Activated CD8-positive, alpha-beta T cell treated with anti-CD3 and anti-CD28 coated beads for 36 hours (primary cell): Measurements from ENCODE around the gene KCNH6. TPM values are rescaled to one million over a fixed set of nuclear protein-coding genes. Genes with fewer than 3 reads are reported as not detected.

Experiments used
- ATAC-seq: fragments of 200-7000 bp; cut with Tn5 transposase; one replicate; pipeline ENCODE4 v1.10.0; 2021; ENCODE audit warnings: mild to moderate bottlenecking, moderate library complexity
- CTCF ChIA-PET: fragments of 350-600 bp; sonication (Branson Sonifier 250); formaldehyde crosslinking; loops from one replicate; lab custom pipeline; 2021; ENCODE audit warnings: antibody characterized with exemption; lab: Charles Lee
- POLR2A ChIA-PET: fragments of 350-600 bp; sonication (Branson Sonifier 250); formaldehyde crosslinking; loops from one replicate; lab custom pipeline; 2021; ENCODE audit warnings: antibody characterized with exemption; lab: Charles Lee
- DNase-seq: peaks from one replicate; pipeline ENCODE4 v3.0.0-alpha.2; 2020
- H3K27ac Mint-ChIP-seq: one replicate; pipeline ENCODE4 v1.8.0; 2021; ENCODE audit warnings: mild to moderate bottlenecking, mixed read lengths
- H3K27me3 Mint-ChIP-seq: one replicate; pipeline ENCODE4 v1.8.0; 2021; ENCODE audit warnings: mixed read lengths
- H3K36me3 Mint-ChIP-seq: one replicate; pipeline ENCODE4 v1.8.0; 2021; ENCODE audit warnings: low read depth, mixed read lengths
- H3K4me1 Mint-ChIP-seq: one replicate; pipeline ENCODE4 v1.8.0; 2021; ENCODE audit warnings: low read depth, mixed read lengths
- H3K4me3 Mint-ChIP-seq: one replicate; pipeline ENCODE4 v1.8.0; 2021; ENCODE audit warnings: mild to moderate bottlenecking, moderate library complexity, mixed read lengths
- H3K9me3 Mint-ChIP-seq: one replicate; pipeline ENCODE4 v1.8.0; 2021; ENCODE audit warnings: mixed read lengths
- intact Hi-C: fragments of 100-400 bp; cut with micrococcal nuclease; formaldehyde crosslinking; loops from one replicate; pipeline ENCODE4 v1.10.0; 2022
- total RNA-seq, 2 experiments: library from RNA; stranded (reverse); gene quantifications; one replicate each; pipeline ENCODE4 v1.2.3, GENCODE V29; 2021
- TF ChIP-seq, protein P1 (sequence below): fragments of 200-600 bp; IDR thresholded peaks from one replicate; pipeline ENCODE4 v1.8.0; 2022; ENCODE audit warnings: antibody characterized with exemption, mild to moderate bottlenecking

Gene KCNH6
- total RNA-seq, 2 experiments from 2014 or later = not detected

DNA sequence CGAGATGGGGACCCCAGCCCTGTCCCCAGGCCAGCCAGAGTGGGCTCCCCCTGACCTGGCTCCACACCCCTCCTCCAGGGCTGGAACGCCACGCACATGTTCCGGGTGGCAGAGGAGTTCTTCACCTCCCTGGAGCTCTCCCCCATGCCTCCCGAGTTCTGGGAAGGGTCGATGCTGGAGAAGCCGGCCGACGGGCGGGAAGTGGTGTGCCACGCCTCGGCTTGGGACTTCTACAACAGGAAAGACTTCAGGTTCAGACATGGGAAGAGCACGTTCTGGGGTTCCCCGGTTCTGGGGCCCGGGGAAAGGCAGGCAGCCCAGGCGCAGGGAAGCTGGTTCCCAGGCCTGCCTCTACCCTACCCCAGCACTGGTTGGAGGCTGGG, 41.7 kb upstream of the KCNH6 start:
- peaks cover 10% of the 10 kb centered on the region for H3K4me1 Mint-ChIP-seq
- H3K27me3 Mint-ChIP-seq = peaks cover 14% of the 10 kb centered on the region
- ChIA-PET POLR2A (no interaction called here), CTCF (interaction anchor here (3.7 to 8.0 kb wide), 3 partner anchors 33 to 131 kb away, joined by 17 to 231 read pairs (median 33); no protein-coding TSS in a partner anchor)
- TF ChIP-seq, protein P1, sequence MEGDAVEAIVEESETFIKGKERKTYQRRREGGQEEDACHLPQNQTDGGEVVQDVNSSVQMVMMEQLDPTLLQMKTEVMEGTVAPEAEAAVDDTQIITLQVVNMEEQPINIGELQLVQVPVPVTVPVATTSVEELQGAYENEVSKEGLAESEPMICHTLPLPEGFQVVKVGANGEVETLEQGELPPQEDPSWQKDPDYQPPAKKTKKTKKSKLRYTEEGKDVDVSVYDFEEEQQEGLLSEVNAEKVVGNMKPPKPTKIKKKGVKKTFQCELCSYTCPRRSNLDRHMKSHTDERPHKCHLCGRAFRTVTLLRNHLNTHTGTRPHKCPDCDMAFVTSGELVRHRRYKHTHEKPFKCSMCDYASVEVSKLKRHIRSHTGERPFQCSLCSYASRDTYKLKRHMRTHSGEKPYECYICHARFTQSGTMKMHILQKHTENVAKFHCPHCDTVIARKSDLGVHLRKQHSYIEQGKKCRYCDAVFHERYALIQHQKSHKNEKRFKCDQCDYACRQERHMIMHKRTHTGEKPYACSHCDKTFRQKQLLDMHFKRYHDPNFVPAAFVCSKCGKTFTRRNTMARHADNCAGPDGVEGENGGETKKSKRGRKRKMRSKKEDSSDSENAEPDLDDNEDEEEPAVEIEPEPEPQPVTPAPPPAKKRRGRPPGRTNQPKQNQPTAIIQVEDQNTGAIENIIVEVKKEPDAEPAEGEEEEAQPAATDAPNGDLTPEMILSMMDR = no peak
- ATAC-seq = no peak
- intact Hi-C loops = no loop called here
- DNase-seq = no peak
- H3K36me3 Mint-ChIP-seq = no peaks in the 10 kb centered on the region
- no peaks in the 10 kb centered on the region for H3K9me3 Mint-ChIP-seq
- H3K4me3 Mint-ChIP-seq = no peak overlapping the region
- H3K27ac Mint-ChIP-seq = no peak overlapping the region

DNA sequence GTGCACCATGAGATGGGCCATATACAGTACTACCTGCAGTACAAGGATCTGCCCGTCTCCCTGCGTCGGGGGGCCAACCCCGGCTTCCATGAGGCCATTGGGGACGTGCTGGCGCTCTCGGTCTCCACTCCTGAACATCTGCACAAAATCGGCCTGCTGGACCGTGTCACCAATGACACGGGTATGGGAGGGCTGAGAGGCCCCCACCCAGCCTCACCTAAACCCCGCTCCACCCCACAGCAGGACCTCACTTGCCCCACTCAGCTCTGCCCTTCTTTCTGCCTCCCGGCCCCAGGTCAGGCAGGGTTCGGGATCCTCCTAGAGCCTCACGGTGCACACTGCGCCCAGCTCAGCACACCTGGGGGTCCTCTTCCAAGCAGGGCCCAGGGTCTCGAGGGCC, 40.6 kb upstream of the KCNH6 start:
- Mint-ChIP-seq H3K9me3 (no peaks in the 10 kb centered on the region), H3K36me3 (no peaks in the 10 kb centered on the region), H3K4me1 (peaks cover 8% of the 10 kb centered on the region), H3K27ac (no peak overlapping the region), H3K4me3 (no peak overlapping the region), H3K27me3 (peaks cover 11% of the 10 kb centered on the region)
- intact Hi-C loops = no loop called here
- POLR2A ChIA-PET = no interaction called here
- DNase-seq (no peak), ATAC-seq (no peak)
- TF ChIP-seq, protein P1 = no peak
- CTCF ChIA-PET = interaction anchor here (8.0 kb wide), 1 partner anchor 55 kb away, joined by 231 read pairs; no protein-coding TSS in a partner anchor

DNA sequence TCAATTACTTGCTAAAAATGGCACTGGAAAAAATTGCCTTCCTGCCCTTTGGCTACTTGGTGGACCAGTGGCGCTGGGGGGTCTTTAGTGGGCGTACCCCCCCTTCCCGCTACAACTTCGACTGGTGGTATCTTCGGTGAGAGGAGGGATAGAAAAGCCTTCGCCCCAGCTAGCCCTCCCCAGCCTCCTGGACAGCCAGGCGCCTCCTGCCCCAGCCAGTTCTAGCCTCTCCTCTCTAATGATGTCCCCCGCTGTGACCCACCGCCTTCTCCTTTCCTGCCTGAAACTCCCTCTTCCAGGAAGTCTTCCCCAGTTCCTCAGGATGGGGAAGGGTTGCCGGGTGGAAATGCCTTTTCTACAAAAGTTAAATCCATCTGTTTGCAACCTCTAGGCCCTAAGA, 40.1 kb upstream of the KCNH6 start:
- POLR2A ChIA-PET = no interaction called here
- intact Hi-C loops = no loop called here

DNA sequence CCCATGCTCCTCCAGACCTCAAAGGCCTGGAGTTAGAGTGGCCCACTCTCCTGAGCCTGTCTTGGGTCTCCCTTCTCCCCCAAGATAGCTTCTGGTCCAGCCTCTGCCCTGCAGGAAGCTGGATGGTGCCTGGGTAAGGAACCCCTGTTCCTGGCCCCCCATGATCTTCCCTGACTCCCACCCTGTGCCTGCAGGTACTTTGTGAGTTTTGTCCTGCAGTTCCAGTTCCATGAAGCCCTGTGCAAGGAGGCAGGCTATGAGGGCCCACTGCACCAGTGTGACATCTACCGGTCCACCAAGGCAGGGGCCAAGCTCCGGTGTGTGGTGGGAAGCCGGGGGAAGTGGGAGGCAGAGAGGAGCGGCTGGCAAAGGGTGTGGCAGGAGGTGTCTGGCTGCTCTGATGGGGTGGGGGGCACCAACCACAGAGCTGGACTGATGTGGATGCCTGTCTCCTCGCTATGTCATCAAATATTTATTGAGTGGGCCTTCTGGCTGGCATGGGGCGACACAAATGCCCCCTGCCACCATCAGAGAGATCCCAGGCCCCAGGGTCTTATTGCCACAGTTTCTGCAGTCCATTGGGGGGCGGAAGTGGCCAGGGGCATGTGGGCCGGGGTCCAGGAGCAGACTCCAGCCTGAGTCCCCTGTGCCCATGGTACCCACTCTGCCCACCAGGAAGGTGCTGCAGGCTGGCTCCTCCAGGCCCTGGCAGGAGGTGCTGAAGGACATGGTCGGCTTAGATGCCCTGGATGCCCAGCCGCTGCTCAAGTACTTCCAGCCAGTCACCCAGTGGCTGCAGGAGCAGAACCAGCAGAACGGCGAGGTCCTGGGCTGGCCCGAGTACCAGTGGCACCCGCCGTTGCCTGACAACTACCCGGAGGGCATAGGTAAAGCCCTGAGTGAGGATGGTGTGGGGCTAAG, 39.2 kb upstream of the KCNH6 start:
- Mint-ChIP-seq H3K4me3 (no peak overlapping the region), H3K27ac (no peak overlapping the region), H3K27me3 (peaks cover 1% of the 10 kb centered on the region), H3K4me1 (peaks cover 2% of the 10 kb centered on the region), H3K36me3 (no peaks in the 10 kb centered on the region), H3K9me3 (no peaks in the 10 kb centered on the region)
- CTCF ChIA-PET = interaction anchor here (8.0 kb wide), 1 partner anchor 56 kb away, joined by 231 read pairs; no protein-coding TSS in a partner anchor
- TF ChIP-seq, protein P1 = no peak
- ATAC-seq (no peak), DNase-seq (no peak)
- intact Hi-C loops = no loop called here
- POLR2A ChIA-PET = no interaction called here

More for the DNA sequence above, 40.1 kb upstream of the KCNH6 start:
- Mint-ChIP-seq H3K4me1 (peaks cover 4% of the 10 kb centered on the region), H3K4me3 (no peak overlapping the region), H3K27me3 (peaks cover 5% of the 10 kb centered on the region), H3K9me3 (no peaks in the 10 kb centered on the region), H3K36me3 (no peaks in the 10 kb centered on the region), H3K27ac (no peak overlapping the region)
- CTCF ChIA-PET = interaction anchor here (8.0 kb wide), 1 partner anchor 55 kb away, joined by 231 read pairs; no protein-coding TSS in a partner anchor
- TF ChIP-seq, protein P1 = no peak
- ATAC-seq = no peak
- no peak for DNase-seq
